ENCODE results near the gene B3GAT3.

- TF ChIP-seq CTCF (IDR thresholded peaks at IDR 0.05) (no peak), POLR2A (IDR thresholded peaks at IDR 0.05) (no peak)
Measured at GRCh38 chr11:62611705-62612365, 10.0 kb downstream of the B3GAT3 start.
